ENCODE data around the gene LPP. TPM values are rescaled to one million over a fixed set of nuclear protein-coding genes. Genes with fewer than 3 reads are reported as not detected.
A peak's percentile ranks its signal among the peaks of the same experiment; 100 is the strongest.

Gene LPP
- total and polyA plus RNA-seq, 8 donors: 8.0 to 885 (median 305) TPM

- no peak overlapping the region for H3K4me3 ChIP-seq
- WGBS, 5 donors: 83 to 91% (median 86%) methylated on average over 4 to 5 of the region's 5 CpGs
- no peaks in the 10 kb centered on the region for H3K27me3 ChIP-seq
- H3K4me1 ChIP-seq: peaks cover 17 to 73% (median 40%) of the 10 kb centered on the region in 4 donors
- H3K9me3 ChIP-seq: no peaks in the 10 kb centered on the region
- peaks cover 0 to 5% (median 2%) of the 10 kb centered on the region in 4 donors for H3K36me3 ChIP-seq
- TF ChIP-seq POLR2A (IDR thresholded peaks at IDR 0.05) (no peak), POLR2AphosphoS5 (IDR thresholded peaks at IDR 0.05) (no peak)
- no peak for DNase-seq
- peak overlapping the region in 4 of 5 donors; percentile 49 to 92 (median 58) for H3K27ac ChIP-seq
- intact Hi-C loops (cut with DNase I; ENCODE audit: low total_unique reads): no loop called here
These were observed 54.1 kb downstream of the LPP start for GRCh38 chr3:188207941-188208515.

- H3K4me1 ChIP-seq: peaks cover 17 to 74% (median 40%) of the 10 kb centered on the region in 4 donors
- peak overlapping the region in 4 of 5 donors; percentile 49 to 92 (median 58) for H3K27ac ChIP-seq
- WGBS, 5 donors: 58 to 80% (median 60%) methylated on average over 7 of the region's 7 CpGs
- no peak for DNase-seq
- intact Hi-C loops (cut with DNase I; ENCODE audit: low total_unique reads): no loop called here
- H3K4me3 ChIP-seq: no peak overlapping the region
- H3K9me3 ChIP-seq: no peaks in the 10 kb centered on the region
- no peak for TF ChIP-seq CTCF (IDR thresholded peaks at IDR 0.05)
- TF ChIP-seq POLR2A (IDR thresholded peaks at IDR 0.05): no peak
- TF ChIP-seq POLR2AphosphoS5 (IDR thresholded peaks at IDR 0.05): no peak
- TF ChIP-seq EP300 (IDR thresholded peaks at IDR 0.05): no peak
- no peaks in the 10 kb centered on the region for H3K27me3 ChIP-seq
- H3K36me3 ChIP-seq: peaks cover 0 to 5% (median 2%) of the 10 kb centered on the region in 4 donors
These were observed 54.6 kb downstream of the LPP start for GRCh38 chr3:188208516-188208981.

- no peak for DNase-seq
- WGBS, 5 donors: 62 to 88% (median 86%) methylated on average over 3 of the region's 3 CpGs
- Histone ChIP-seq H3K36me3 (peaks cover 0 to 6% (median 2%) of the 10 kb centered on the region in 4 donors), H3K27ac (peak overlapping the region in 4 of 5 donors; percentile 32 to 92 (median 73)), H3K4me1 (peaks cover 18 to 73% (median 40%) of the 10 kb centered on the region in 4 donors), H3K4me3 (no peak overlapping the region), H3K9me3 (no peaks in the 10 kb centered on the region), H3K27me3 (no peaks in the 10 kb centered on the region)
- TF ChIP-seq EP300 (IDR thresholded peaks at IDR 0.05) (no peak), CTCF (IDR thresholded peaks at IDR 0.05) (no peak), POLR2AphosphoS5 (IDR thresholded peaks at IDR 0.05) (no peak), POLR2A (IDR thresholded peaks at IDR 0.05) (no peak)
- intact Hi-C loops (cut with DNase I; ENCODE audit: low total_unique reads): no loop called here
These were observed 55.1 kb downstream of the LPP start for GRCh38 chr3:188209034-188209433.

GRCh38 chr3:188209740-188210139, 55.8 kb downstream of the LPP start:
- no peak overlapping the region for H3K4me3 ChIP-seq
- no peaks in the 10 kb centered on the region for H3K27me3 ChIP-seq
- peaks cover 0 to 9% (median 2%) of the 10 kb centered on the region in 4 donors for H3K36me3 ChIP-seq
- H3K27ac ChIP-seq: peak overlapping the region in 4 of 5 donors; percentile 32 to 92 (median 81)
- peaks cover 20 to 73% (median 44%) of the 10 kb centered on the region in 4 donors for H3K4me1 ChIP-seq
- H3K9me3 ChIP-seq: no peaks in the 10 kb centered on the region
- TF ChIP-seq CTCF (IDR thresholded peaks at IDR 0.05): no peak
- no peak for TF ChIP-seq POLR2AphosphoS5 (IDR thresholded peaks at IDR 0.05)
- TF ChIP-seq POLR2A (IDR thresholded peaks at IDR 0.05): no peak
- TF ChIP-seq EP300 (IDR thresholded peaks at IDR 0.05): no peak
- intact Hi-C loops (cut with DNase I; ENCODE audit: low total_unique reads): no loop called here
- WGBS, 5 donors: 82 to 92% (median 87%) methylated on average over 1 of the region's 1 CpG
- no peak for DNase-seq

GRCh38 chr3:188211476-188211875, 57.5 kb downstream of the LPP start:
- WGBS, 5 donors: 74 to 91% (median 87%) methylated on average over 4 of the region's 4 CpGs
- Histone ChIP-seq H3K36me3 (peaks cover 0 to 9% (median 2%) of the 10 kb centered on the region in 4 donors), H3K27me3 (no peaks in the 10 kb centered on the region), H3K4me3 (no peak overlapping the region), H3K27ac (peak overlapping the region in 4 of 5 donors; percentile 81 to 92 (median 84)), H3K9me3 (no peaks in the 10 kb centered on the region), H3K4me1 (peaks cover 12 to 72% (median 45%) of the 10 kb centered on the region in 4 donors)
- DNase-seq: no peak
- peak in 1 of 3 donors; percentile 53 for TF ChIP-seq POLR2AphosphoS5 (IDR thresholded peaks at IDR 0.05)
- TF ChIP-seq POLR2A (IDR thresholded peaks at IDR 0.05): no peak
- intact Hi-C loops (cut with DNase I; ENCODE audit: low total_unique reads): no loop called here

Measured in stomach (tissue), 9 donors.